GM19193 (cell line): ENCODE measurements around the gene SOX8.

Experiments
- POLR2A ChIP-seq: IDR thresholded peaks from 4 replicates; pipeline ENCODE4 v1.6.1; 2011; ENCODE audit not compliant: insufficient read depth, insufficient read length; ENCODE audit errors: extremely low read depth

The SOX8 gene

DNA sequence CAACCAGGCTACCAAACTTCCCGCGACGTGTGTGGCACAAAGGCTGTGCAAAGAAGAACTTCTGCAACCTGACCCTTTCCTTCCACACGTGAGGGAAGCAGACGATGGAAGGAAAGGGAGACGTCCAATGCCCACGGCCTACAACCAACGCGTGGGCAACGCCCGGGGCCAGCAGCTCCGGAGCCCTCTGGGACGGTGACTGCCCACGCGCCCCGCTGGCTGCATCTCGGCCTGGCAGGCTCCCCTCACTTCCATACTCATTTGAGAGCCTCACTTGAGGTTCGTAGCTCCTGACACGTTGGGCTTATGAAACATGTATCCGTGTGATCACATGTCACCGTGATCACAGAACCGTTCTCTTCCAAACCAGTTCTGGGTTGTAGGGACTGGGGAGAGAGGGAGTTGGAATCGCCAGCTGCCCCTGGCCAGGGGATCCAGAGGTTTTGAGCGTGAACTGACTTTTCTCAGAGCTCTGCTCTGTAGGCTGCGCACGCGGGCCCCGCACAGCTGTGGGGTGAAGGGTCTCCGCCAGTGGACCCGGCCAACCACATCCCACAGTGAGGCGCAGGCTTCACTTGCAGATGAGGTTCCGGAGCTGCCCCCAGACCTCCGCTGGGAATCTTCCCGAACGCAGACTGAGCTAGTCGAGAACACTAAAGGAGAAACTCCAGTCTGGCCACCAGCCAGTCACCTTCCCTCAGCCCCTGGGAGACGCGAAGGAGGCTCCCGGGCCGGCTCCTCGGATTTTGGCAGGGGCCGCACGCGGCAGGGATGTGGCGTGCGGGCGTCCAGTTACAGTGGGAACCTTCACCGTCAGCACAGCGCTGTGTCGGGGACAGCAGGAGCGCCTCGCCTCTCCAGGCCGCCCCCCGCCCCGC is 11.8 kb upstream of the SOX8 start:
- no peak for TF ChIP-seq POLR2A

GRCh38 chr16:970386-970765 is 11.2 kb upstream of the SOX8 start:
- TF ChIP-seq POLR2A, result no peak

- TF ChIP-seq POLR2A, result peak; percentile 89
Measured at GRCh38 chr16:970766-971581, 10.6 kb upstream of the SOX8 start, which contains the start of gene LMF1. Gene LMF1 (minus strand): TSS chr16:970984. CDS start chr16:970980, 4 bp downstream.

GRCh38 chr16:971582-971905 is 10.0 kb upstream of the SOX8 start:
- TF ChIP-seq POLR2A, result no peak

- no peak for TF ChIP-seq POLR2A
Measured at GRCh38 chr16:971981-972315, 9.6 kb upstream of the SOX8 start.

DNA sequence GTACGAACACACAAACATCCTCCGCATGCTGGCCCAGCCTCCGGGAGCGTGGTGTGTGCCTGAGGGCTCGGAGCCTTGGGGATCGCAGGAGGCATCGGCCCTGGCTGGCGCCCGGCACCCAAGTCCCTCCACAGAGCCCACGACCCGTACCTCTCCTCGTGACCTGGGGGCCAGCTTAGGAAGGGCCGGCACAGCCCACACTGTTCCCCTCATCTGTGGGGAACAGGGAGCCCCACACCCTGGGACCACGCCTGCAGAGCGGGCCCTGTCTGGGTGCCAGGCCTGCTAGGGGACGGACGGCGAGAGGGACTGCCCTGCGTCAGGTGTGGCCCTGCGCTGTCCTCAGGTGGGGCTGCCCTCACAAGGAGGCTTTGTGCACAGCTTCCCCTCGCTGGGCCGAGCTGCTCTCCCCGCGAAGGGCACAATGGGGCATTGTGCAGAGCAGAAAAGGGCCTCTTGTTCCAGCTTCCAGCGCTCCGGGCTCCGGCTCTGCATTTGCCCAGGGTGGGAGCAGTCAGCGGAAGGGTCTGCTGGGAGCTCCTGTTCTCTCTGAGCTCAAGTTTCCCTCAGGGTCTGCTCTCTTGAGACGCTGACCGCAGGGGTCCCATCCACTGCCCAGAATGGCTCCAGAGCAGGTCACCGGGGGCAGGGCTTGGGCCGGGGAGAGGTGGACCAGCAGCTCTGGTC is 9.1 kb upstream of the SOX8 start:
- no peak for TF ChIP-seq POLR2A

GRCh38 chr16:973366-973765 is 8.2 kb upstream of the SOX8 start:
- no peak for TF ChIP-seq POLR2A

- TF ChIP-seq POLR2A, result no peak
Measured at GRCh38 chr16:974001-974601, 7.5 kb upstream of the SOX8 start.

DNA sequence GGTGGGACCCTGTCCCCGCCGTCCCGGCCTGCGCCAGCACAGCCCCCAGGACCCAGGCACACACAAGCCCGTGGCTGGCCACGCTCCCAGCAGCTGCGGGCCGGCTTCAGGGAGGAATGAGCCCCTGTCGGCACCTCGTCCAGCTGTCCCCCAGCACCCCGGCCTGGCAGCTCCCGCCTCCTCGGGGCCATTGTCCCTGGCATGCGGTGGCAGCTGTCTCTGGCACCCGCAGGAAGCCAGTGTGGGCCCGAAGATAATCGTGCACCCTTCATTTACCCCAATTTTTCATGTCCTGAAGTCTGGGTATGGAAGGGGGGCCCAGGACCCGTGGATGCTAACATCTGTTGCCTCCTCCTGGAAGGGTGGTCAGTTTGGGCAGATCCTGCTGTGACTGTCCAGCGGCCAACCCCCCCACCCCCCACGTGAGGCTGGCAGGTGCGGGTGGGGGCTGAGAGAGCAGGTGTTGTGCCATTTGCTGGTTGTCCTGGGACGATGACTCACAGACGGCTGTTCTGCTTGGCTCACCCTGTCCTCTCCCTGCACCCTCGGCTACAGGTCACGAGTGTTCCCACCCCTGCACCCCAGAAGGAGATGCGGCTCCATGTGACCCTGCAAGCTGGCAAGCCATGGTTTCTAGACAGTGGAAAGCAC is 6.8 kb upstream of the SOX8 start:
- TF ChIP-seq POLR2A, result no peak

- no peak for TF ChIP-seq POLR2A
Measured at GRCh38 chr16:975291-975690, 6.3 kb upstream of the SOX8 start.

GRCh38 chr16:976389-976931 is 5.1 kb upstream of the SOX8 start:
- TF ChIP-seq POLR2A, result no peak

- TF ChIP-seq POLR2A, result no peak
Measured at GRCh38 chr16:977081-977701, 4.4 kb upstream of the SOX8 start.

GRCh38 chr16:977896-978295 is 3.7 kb upstream of the SOX8 start:
- TF ChIP-seq POLR2A, result no peak

DNA sequence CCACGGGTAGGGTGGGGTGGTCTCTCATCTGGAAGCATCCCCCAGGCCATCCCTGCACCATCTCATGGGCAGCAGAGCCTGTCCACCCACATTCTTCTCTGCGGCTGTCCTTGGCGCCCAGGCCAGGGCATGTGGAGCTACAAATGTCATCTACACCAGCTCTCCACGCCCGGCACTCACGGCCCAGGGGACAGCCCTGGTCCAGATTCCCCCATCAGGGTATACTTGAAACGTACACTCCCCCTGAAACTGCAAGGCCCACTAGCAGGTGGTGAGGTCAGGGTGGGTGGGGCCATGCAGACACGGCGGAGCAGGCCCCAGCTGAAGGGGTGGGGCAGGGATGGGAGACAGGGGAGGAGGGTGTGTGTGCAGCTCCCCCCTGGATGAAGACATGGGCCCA is 3.2 kb upstream of the SOX8 start:
- no peak for TF ChIP-seq POLR2A
